ENCODE results near the gene PDE8A. TPM values are rescaled to one million over a fixed set of nuclear protein-coding genes. Genes with fewer than 3 reads are reported as not detected.
"Not testable (repeated sequence)": the region's sequence is repeated elsewhere in the genome, so short reads cannot be mapped to it uniquely, and the experiment has no call there.

The PDE8A gene
- total RNA-seq, 1 donor from 2014 or later: 22.9 TPM

DNA sequence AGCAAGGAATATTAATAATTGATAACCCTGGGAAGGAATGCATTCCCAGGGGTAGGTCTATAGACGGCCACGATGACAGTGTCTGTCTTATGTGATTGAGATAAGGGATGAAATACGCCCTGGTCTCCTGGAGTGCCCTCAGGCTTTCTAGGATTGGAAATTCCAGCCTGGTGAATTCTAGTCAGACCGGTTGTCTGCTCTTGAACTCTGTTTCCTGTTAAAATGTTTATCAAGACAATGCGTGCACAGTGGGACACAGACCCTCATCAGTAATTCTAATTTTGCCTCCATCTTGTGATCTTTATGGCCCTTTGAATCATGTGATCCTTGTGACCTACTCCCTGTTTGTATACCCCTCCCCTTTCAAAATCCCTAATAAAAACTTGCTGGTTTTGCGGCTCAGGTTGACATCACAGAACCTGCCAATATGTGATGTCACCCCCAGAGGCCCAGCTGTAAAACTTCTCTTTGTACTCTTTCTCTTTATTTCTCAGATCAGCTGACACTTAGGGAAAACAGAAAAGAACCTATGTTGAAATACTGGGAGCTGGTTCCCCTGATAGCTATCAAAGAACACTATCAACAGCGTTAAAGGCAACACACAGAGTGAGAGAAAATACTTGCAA, 183.3 kb downstream of the PDE8A start:
- Histone ChIP-seq H3K4me1 (no peaks in the 10 kb centered on the region), H3K27me3 (no peaks in the 10 kb centered on the region), H3K9me3 (peaks cover 0 to 13% of the 10 kb centered on the region in 2 donors), H3K36me3 (no peaks in the 10 kb centered on the region), H3K27ac (no peak overlapping the region), H3K4me3 (no peak overlapping the region)
- intact Hi-C loops (cut with DNase I): loop anchor here (10.0 kb wide), 1 partner anchor 60 kb away; no protein-coding TSS in a partner anchor
- DNase-seq (ENCODE audit: low spot score in 2 of 2): no peak
- TF ChIP-seq, protein P1, sequence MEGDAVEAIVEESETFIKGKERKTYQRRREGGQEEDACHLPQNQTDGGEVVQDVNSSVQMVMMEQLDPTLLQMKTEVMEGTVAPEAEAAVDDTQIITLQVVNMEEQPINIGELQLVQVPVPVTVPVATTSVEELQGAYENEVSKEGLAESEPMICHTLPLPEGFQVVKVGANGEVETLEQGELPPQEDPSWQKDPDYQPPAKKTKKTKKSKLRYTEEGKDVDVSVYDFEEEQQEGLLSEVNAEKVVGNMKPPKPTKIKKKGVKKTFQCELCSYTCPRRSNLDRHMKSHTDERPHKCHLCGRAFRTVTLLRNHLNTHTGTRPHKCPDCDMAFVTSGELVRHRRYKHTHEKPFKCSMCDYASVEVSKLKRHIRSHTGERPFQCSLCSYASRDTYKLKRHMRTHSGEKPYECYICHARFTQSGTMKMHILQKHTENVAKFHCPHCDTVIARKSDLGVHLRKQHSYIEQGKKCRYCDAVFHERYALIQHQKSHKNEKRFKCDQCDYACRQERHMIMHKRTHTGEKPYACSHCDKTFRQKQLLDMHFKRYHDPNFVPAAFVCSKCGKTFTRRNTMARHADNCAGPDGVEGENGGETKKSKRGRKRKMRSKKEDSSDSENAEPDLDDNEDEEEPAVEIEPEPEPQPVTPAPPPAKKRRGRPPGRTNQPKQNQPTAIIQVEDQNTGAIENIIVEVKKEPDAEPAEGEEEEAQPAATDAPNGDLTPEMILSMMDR (IDR thresholded peaks at IDR 0.05): no peak

DNA sequence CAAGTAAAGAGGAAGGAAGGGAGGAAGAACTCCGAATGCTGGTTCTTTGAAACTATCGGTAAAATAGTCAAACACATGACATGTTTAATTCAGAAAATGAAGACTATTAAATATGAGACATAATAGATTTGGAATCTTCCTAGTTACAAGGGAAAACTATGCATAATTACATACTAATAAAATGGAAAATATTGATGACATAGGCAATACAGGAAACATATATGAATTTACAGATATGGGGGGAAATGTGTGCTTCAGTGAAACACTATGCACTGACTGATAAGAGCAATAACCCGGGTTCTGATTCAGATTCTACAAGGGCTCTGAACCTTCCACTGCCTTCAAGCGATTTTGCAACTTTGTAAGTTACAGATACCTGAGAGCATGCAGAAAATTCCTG, 185.9 kb downstream of the PDE8A start:
- Histone ChIP-seq H3K4me1 (no peaks in the 10 kb centered on the region), H3K27ac (no peak overlapping the region), H3K4me3 (no peak overlapping the region), H3K9me3 (peaks cover 0 to 25% of the 10 kb centered on the region in 2 donors), H3K27me3 (no peaks in the 10 kb centered on the region), H3K36me3 (no peaks in the 10 kb centered on the region)
- TF ChIP-seq, protein P1 (IDR thresholded peaks at IDR 0.05): no peak
- DNase-seq (ENCODE audit: low spot score in 2 of 2): no peak
- intact Hi-C loops (cut with DNase I): loop anchor here (10.0 kb wide), 1 partner anchor 63 kb away; no protein-coding TSS in a partner anchor

DNA sequence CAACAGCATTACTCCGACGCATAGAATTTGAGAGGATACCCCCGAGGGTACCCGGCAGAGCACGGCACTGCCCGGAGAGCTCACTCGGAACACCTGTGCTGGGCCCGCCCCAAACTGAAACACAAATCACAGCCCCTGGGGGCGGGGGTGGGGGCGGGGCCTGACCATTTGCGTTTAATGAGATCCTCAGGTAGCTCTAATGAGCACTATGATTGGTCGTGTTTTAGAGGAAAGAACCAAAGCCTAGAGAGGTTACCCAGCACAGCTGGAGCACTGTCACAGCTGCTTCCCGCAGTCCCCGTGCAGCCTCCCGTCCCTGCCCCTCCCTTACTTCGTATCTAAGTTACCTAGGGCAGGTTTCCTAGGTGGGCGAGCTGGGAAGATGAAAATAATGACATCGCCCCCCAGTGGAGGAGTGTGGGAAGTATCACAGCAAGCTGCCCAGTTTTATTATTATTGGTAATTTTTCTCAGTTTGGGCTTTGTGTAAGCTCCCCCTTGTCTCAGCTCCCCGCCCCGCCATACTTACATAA, 187.1 kb downstream of the PDE8A start:
- Histone ChIP-seq H3K4me1 (no peaks in the 10 kb centered on the region), H3K4me3 (peak overlapping the region in 1 of 2 donors; percentile 34)
- intact Hi-C loops (cut with DNase I): loop anchor here (10.0 kb wide), 1 partner anchor 64 kb away; no protein-coding TSS in a partner anchor

DNA sequence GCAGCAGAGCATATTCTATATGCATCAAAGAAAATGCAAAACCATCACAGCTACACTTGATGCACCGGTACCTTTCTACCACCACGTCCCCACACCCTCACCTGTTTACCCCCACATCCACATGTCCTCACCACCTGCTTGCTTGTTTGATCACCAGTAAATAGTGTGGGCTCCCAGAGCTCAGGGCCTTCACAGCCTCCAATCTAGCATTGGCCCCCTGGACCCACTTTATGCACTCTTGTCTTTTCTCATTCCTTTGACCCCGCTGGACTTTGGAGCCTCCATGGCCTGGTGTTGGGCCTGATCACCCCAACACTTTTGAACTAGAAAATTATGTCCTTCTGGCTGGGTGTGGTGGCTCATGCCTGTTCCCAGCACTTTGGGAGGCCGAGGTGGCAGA, 190.1 kb downstream of the PDE8A start:
- no peak for DNase-seq (ENCODE audit: low spot score in 2 of 2)
- H3K27me3 ChIP-seq: no peaks in the 10 kb centered on the region
- H3K4me3 ChIP-seq: no peak overlapping the region
- no peaks in the 10 kb centered on the region for H3K4me1 ChIP-seq
- intact Hi-C loops (cut with DNase I): no loop called here
- H3K27ac ChIP-seq: no peak overlapping the region
- H3K9me3 ChIP-seq: peaks cover 0 to 12% of the 10 kb centered on the region in 2 donors
- no peaks in the 10 kb centered on the region for H3K36me3 ChIP-seq
- TF ChIP-seq, protein P1 (IDR thresholded peaks at IDR 0.05): no peak

More for the DNA sequence above, 187.1 kb downstream of the PDE8A start:
- Histone ChIP-seq H3K9me3 (peaks cover 0 to 21% of the 10 kb centered on the region in 2 donors), H3K27me3 (no peaks in the 10 kb centered on the region), H3K27ac (no peak overlapping the region), H3K36me3 (no peaks in the 10 kb centered on the region)
- TF ChIP-seq, protein P1 (IDR thresholded peaks at IDR 0.05): no peak
- DNase-seq (ENCODE audit: low spot score in 2 of 2): no peak

DNA sequence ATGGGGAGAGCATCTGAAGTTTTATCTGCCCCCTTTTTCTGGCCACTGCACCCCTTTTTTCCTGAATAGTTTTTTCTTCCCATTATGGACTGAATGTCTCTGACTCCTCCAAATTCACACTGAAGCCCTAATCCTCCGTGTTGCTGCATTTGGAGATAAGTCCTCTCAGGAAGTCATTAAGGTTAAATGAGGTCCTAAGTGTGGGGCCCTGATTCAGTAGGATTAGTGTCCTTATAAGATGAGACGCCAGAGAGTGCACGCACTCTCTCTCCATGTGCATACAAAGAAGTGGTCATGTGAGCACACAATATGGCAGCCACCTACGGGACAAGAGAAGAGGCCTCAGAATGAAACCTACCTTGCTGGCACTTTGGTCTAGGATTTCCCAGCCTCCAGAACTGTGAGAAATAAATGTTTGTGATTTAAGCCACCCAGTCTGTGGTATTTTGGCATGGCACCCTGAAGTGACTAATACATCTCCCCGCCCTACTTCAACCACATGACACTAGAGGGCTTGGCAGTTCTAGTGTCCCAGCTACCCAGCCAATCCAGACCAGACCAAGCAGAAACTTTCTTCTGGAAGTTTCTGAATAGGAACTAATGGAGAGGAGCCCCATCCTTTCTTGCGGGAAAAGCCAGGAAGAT, 191.3 kb downstream of the PDE8A start:
- Histone ChIP-seq H3K4me3 (no peak overlapping the region), H3K27ac (no peak overlapping the region), H3K4me1 (no peaks in the 10 kb centered on the region), H3K27me3 (no peaks in the 10 kb centered on the region), H3K36me3 (no peaks in the 10 kb centered on the region), H3K9me3 (peaks cover 0 to 12% of the 10 kb centered on the region in 2 donors)
- intact Hi-C loops (cut with DNase I): no loop called here
- no peak for DNase-seq (ENCODE audit: low spot score in 2 of 2)
- TF ChIP-seq, protein P1 (IDR thresholded peaks at IDR 0.05): no peak

DNA sequence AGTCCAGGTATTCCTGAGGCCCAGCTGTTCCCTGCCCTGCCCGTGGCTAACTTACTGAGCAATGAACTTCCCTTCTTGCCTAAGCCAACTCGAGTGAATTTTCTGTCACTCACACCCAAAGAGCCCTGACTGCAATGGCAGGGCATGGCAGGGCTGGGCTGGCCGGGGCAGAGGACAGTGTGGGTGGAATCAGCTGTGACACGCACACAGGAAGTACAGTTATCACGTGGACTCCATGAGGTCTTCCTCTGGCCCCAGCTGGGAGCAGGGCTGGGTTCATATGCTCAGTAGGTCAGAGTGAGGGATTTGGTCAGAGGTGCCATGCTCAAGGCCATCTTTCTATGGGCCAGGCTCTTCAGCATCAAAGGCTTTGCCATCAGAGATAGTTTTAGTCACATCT, 192.0 kb downstream of the PDE8A start:
- peaks cover 0 to 12% of the 10 kb centered on the region in 2 donors for H3K9me3 ChIP-seq
- H3K36me3 ChIP-seq; H3K27me3 ChIP-seq; H3K4me3 ChIP-seq; intact Hi-C loops (cut with DNase I); H3K27ac ChIP-seq; H3K4me1 ChIP-seq; DNase-seq (ENCODE audit: low spot score in 2 of 2): not testable (repeated sequence)

Measured in ascending aorta (tissue), 2 donors.